Measurements from ENCODE around the gene SPINT1.

The SPINT1 gene

GRCh38 chr15:40852529-40852928 lies 8.7 kb downstream of the SPINT1 start:
- peaks cover 0 to 41% of the 10 kb centered on the region in 2 experiments; a peak in 2 of 3 replicates for H3K36me3 ChIP-seq (ENCODE audit: control insufficient read depth in 2 of 2, insufficient read depth in 1 of 2, low read length in 2 of 2)

GRCh38 chr15:40853241-40853890 lies 9.5 kb downstream of the SPINT1 start:
- Histone ChIP-seq H3K4me1 (ENCODE audit: control insufficient read depth, insufficient read depth, low read length) (no peaks in the 10 kb centered on the region), H3K9me3 (ENCODE audit: control insufficient read depth, insufficient read depth, low read depth, low read length) (no peaks in the 10 kb centered on the region), H3K27ac (ENCODE audit: extremely low read depth, low read depth, low read length) (no peak overlapping the region), H3K4me3 (ENCODE audit: low read depth, low read length) (no peak overlapping the region), H3K36me3 (ENCODE audit: control insufficient read depth in 2 of 2, insufficient read depth in 1 of 2, low read length in 2 of 2) (peaks cover 0 to 41% of the 10 kb centered on the region in 2 experiments; a peak in 2 of 3 replicates)
- ChIA-PET CTCF (interaction anchor here (7.7 kb wide), 1 partner anchor 42 kb away, joined by 117 read pairs; the partner anchor contains the start of gene VPS18), POLR2A (interaction anchor here (2.1 kb wide), 1 partner anchor 41 kb away, joined by 4 read pairs; the partner anchor contains the start of gene VPS18)
- TF ChIP-seq ZFP37 (tag by site-specific recombination; IDR thresholded peaks at IDR 0.05) (no peak), ZNF132 (tag by site-specific recombination; IDR thresholded peaks at IDR 0.05; ENCODE audit: borderline replicate concordance) (no peak), ZNF169 (tag by site-specific recombination; IDR thresholded peaks at IDR 0.05) (no peak), ZNF37A (tag by site-specific recombination; IDR thresholded peaks at IDR 0.05) (no peak), ZNF555 (tag by site-specific recombination; conservative IDR thresholded peaks at IDR 0.05) (no peak), ZNF600 (tag by site-specific recombination; IDR thresholded peaks at IDR 0.05) (no peak), ELK4 (IDR thresholded peaks at IDR 0.05; ENCODE audit: borderline replicate concordance, low read depth, low read length) (no peak), ZNF544 (tag by site-specific recombination; IDR thresholded peaks at IDR 0.05) (no peak), ZNF561 (tag by site-specific recombination; IDR thresholded peaks at IDR 0.05; ENCODE audit: borderline replicate concordance) (no peak), ZNF701 (tag by site-specific recombination; IDR thresholded peaks at IDR 0.05) (no peak), INSM2 (tag by site-specific recombination; IDR thresholded peaks at IDR 0.05) (no peak), ZIC2 (tag by site-specific recombination; IDR thresholded peaks at IDR 0.05) (no peak)
- TF ChIP-seq, protein P1, sequence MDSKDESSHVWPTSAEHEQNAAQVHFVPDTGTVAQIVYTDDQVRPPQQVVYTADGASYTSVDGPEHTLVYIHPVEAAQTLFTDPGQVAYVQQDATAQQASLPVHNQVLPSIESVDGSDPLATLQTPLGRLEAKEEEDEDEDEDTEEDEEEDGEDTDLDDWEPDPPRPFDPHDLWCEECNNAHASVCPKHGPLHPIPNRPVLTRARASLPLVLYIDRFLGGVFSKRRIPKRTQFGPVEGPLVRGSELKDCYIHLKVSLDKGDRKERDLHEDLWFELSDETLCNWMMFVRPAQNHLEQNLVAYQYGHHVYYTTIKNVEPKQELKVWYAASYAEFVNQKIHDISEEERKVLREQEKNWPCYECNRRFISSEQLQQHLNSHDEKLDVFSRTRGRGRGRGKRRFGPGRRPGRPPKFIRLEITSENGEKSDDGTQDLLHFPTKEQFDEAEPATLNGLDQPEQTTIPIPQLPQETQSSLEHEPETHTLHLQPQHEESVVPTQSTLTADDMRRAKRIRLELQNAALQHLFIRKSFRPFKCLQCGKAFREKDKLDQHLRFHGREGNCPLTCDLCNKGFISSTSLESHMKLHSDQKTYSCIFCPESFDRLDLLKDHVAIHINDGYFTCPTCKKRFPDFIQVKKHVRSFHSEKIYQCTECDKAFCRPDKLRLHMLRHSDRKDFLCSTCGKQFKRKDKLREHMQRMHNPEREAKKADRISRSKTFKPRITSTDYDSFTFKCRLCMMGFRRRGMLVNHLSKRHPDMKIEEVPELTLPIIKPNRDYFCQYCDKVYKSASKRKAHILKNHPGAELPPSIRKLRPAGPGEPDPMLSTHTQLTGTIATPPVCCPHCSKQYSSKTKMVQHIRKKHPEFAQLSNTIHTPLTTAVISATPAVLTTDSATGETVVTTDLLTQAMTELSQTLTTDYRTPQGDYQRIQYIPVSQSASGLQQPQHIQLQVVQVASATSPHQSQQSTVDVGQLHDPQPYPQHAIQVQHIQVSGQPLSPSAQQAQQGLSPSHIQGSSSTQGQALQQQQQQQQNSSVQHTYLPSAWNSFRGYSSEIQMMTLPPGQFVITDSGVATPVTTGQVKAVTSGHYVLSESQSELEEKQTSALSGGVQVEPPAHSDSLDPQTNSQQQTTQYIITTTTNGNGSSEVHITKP (tag by site-specific recombination; IDR thresholded peaks at IDR 0.05), result no peak
- TF ChIP-seq, protein P2, sequence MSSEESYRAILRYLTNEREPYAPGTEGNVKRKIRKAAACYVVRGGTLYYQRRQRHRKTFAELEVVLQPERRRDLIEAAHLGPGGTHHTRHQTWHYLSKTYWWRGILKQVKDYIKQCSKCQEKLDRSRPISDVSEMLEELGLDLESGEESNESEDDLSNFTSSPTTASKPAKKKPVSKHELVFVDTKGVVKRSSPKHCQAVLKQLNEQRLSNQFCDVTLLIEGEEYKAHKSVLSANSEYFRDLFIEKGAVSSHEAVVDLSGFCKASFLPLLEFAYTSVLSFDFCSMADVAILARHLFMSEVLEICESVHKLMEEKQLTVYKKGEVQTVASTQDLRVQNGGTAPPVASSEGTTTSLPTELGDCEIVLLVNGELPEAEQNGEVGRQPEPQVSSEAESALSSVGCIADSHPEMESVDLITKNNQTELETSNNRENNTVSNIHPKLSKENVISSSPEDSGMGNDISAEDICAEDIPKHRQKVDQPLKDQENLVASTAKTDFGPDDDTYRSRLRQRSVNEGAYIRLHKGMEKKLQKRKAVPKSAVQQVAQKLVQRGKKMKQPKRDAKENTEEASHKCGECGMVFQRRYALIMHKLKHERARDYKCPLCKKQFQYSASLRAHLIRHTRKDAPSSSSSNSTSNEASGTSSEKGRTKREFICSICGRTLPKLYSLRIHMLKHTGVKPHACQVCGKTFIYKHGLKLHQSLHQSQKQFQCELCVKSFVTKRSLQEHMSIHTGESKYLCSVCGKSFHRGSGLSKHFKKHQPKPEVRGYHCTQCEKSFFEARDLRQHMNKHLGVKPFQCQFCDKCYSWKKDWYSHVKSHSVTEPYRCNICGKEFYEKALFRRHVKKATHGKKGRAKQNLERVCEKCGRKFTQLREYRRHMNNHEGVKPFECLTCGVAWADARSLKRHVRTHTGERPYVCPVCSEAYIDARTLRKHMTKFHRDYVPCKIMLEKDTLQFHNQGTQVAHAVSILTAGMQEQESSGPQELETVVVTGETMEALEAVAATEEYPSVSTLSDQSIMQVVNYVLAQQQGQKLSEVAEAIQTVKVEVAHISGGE (tag by site-specific recombination; conservative IDR thresholded peaks at IDR 0.05; ENCODE audit: low read depth), result no peak
- TF ChIP-seq, protein P3, sequence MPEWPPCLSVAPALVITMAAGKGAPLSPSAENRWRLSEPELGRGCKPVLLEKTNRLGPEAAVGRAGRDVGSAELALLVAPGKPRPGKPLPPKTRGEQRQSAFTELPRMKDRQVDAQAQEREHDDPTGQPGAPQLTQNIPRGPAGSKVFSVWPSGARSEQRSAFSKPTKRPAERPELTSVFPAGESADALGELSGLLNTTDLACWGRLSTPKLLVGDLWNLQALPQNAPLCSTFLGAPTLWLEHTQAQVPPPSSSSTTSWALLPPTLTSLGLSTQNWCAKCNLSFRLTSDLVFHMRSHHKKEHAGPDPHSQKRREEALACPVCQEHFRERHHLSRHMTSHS (tag by site-specific recombination; IDR thresholded peaks at IDR 0.05), result no peak
- TF ChIP-seq, protein P4, sequence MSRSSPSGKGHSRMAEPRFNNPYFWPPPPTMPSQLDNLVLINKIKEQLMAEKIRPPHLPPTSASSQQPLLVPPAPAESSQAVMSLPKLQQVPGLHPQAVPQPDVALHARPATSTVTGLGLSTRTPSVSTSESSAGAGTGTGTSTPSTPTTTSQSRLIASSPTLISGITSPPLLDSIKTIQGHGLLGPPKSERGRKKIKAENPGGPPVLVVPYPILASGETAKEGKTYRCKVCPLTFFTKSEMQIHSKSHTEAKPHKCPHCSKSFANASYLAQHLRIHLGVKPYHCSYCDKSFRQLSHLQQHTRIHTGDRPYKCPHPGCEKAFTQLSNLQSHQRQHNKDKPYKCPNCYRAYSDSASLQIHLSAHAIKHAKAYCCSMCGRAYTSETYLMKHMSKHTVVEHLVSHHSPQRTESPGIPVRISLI (tag by site-specific recombination; IDR thresholded peaks at IDR 0.05), result no peak

More at GRCh38 chr15:40852529-40852928, 8.7 kb downstream of the SPINT1 start:
- POLR2A ChIA-PET, result no interaction called here
- Histone ChIP-seq H3K4me3 (ENCODE audit: low read depth, low read length) (no peak overlapping the region), H3K27ac (ENCODE audit: extremely low read depth, low read depth, low read length) (no peak overlapping the region), H3K4me1 (ENCODE audit: control insufficient read depth, insufficient read depth, low read length) (no peaks in the 10 kb centered on the region), H3K9me3 (ENCODE audit: control insufficient read depth, insufficient read depth, low read depth, low read length) (no peaks in the 10 kb centered on the region)
- CTCF ChIA-PET, result interaction anchor here (0.7 kb wide), 1 partner anchor 39 kb away, joined by 3 read pairs; no protein-coding TSS in a partner anchor
- TF ChIP-seq ZNF211 (tag by site-specific recombination; IDR thresholded peaks at IDR 0.05; ENCODE audit: low read depth), result no peak
- no peak for TF ChIP-seq ZFP69B (tag by site-specific recombination; IDR thresholded peaks at IDR 0.05)
- TF ChIP-seq ZSCAN4 (tag by site-specific recombination; IDR thresholded peaks at IDR 0.05), result peak; percentile 75
- TF ChIP-seq KLF1 (tag by site-specific recombination; IDR thresholded peaks at IDR 0.05), result peak; percentile 95
- peak; percentile 31; the same call in 1 of the 2 replicates for TF ChIP-seq SP7 (tag by site-specific recombination; IDR thresholded peaks at IDR 0.05)
